Stimulated activated naive CD8-positive, alpha-beta T cell treated with anti-CD3 and anti-CD28 coated beads, Interleukin-15, Interleukin-2, amounts not matched to agents 100 U/mL and 50 U/mL, for 24 hours (primary cell): ENCODE results near the gene PYGM.

Experiments
- ATAC-seq: fragments of 150-1000 bp; cut with Tn5 transposase; one replicate; pipeline ENCODE4 v1.10.0; 2021
- DNase-seq: peaks from one replicate; pipeline ENCODE4 v3.0.0; 2021

Gene PYGM

DNA sequence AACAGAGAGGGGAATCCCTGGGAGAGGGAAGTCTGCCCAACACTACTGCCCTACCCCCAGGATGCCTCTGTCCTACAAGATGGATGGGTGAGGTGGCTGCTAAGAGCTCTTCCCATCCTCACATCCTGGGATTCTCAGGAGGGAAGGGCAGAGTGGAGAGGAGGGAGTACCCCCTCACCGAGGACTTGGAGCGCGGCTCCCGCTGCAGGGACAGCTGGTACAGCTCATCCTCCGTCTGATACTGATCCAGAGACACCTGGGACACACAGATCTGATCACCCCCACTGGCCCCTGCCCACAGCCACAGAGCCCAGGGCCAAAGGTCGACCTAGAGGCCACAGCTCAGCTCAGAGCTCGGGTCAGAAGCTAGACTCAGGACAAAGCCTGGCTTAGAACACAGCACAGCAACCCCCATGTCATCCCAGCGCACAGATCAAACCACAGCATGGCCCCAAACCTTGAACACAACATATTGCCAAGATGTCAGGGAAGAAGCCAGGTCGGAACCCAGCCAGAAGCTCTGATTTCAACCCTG, 24.0 kb downstream of the PYGM start:
- no peak for DNase-seq
- no peak for ATAC-seq

DNA sequence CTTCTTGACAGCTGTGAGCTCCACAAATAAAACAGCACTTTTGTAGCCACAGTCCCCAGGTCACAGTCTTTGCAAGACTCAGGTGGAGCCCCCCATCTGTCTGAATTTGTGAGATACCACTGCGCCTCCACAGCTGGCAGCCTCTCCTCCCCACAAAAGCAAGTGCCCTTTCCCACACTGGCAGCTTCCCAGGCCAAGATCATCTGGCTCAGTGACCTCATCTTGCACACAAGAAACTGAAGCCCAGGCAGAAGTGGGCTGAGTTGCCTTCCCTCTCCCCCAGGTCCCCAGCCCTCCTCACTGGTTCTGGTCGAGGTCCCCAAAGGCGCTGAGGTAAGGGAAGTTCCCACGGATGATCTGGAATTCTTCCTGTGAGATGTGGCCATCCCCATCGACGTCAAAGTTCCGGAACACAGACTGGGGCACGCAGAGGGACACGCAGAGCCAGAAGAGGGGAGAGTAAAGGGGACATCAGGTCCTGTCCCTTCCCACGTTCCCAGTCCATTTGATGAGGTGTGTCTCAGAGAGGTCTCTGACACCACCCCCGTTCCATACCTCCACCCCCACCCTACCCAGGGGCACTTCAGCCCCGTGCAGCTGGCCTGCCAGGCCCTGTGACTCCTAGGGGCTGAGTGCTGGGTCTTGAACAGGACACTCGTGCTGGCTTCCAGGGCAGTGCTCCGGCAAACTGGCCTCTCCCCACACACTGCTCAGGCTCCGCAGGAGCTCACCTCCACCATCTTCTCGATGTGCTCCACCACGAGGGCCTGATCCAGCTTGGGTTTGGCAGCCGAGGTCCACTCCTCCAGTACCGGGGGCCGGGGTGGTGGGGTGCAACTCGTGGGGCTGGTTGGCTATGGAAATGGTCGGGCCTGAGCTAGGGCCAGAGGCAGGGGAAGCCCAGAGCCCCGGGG, 24.7 kb downstream of the PYGM start:
- ATAC-seq, result peak; percentile 15

DNA sequence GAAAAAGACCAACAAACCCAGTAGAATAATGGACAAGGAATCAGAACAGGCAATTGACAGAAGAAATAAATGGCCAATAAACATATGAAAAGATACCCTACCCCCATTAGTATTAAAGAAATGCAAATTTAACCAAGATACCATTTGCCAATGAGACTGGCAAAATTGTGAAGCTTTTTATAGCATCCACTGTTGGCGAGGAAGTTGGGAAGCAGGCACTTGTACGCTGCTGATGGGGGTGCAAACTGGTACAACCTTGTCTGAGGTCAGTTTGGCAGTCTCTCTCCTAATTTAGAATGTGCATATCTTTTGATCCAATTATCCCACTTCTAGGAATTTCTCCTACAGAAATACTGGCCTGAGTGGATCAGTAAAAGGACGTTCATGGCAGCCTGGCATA, 28.2 kb downstream of the PYGM start:
- DNase-seq (no peak), ATAC-seq (no peak)

More for the DNA sequence above, 24.7 kb downstream of the PYGM start:
- no peak for DNase-seq

DNA sequence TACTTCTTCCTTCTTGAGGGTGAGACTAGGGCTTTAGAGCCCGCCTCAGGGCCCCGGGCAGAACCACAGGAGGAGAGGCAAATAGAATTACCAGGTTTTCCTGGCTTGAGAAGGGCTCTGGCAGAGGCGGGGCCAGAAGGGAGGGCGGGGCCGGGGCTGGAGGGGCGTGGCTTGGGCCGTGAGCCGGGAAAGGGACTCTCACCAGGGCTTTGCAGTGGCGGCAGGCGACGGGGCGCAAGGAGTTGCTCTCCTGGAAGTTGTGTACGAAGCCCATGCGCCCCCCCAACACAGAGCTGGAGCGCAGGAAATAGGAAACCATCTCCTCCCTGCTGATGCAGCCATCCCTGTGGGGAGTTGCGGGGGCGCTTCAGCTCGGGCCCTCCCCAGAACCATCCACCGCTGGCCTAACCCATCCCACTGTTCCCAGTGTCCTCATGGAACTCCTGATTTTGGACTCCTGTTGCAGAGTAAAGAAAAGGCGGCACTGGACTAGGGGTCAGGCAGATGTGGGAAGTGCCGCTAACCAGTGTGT, 29.9 kb downstream of the PYGM start:
- ATAC-seq (no peak), DNase-seq (peak; percentile 39)

DNA sequence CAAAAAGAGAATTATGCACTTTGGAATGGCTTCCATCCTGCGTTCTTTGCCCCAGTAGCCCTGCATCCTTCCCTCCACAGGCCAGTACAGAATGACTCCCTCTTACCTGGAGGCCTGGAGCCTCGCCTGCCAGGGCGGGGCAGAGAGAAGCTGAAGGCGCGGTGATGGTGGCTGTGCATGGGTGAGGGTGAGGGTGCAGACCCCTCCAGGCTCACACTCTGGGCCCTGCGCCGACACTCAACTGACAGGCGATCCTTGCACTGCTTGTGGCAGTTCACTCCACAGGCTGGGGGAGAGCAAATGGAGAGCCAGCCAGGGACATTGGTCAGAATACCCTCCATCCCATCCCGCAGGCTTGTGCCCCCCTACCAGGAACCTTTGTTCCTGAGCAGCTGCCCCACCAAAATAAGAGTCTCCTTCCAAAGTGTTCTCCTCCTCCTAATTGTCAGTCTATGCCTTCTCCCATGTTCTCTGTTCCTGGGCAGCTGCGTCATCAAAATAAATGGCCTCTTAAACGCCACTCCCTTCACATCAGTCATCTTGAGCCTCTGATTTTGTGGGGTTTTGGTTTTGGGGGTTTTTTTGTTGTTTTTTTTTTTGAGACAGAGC, 30.9 kb downstream of the PYGM start:
- DNase-seq, result no peak
- no peak for ATAC-seq

DNA sequence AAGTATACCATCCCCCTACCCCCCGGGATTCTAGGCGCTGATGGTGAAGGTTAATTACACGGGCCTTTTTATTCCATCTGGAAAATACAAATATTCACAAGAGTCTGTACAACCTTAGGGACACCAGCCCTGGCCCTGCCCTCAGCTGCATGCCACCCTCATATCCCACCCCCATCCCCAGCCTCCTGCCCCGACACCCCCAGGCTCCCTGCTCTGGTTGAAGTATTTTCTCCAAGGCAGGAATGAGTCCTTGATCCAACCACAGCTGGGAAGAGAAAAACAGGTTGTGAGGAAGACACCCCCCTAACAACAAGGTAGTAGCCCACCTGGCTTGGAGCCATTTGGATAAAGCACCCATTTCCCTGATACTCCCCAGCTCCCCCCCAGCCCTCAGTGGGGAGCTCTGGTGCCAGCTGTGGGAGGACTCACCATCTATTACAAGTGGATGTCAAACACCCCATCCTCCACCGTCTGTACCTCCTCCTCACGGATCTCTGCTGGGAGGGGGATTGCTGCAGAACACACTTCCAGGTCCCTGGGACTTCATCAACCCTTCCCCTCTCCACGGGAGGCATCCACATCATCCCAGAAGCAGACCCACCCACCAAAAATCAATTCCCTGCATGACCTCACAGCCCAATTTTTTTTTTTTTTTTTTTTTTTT, 32.8 kb downstream of the PYGM start:
- ATAC-seq (no peak), DNase-seq (no peak)

DNA sequence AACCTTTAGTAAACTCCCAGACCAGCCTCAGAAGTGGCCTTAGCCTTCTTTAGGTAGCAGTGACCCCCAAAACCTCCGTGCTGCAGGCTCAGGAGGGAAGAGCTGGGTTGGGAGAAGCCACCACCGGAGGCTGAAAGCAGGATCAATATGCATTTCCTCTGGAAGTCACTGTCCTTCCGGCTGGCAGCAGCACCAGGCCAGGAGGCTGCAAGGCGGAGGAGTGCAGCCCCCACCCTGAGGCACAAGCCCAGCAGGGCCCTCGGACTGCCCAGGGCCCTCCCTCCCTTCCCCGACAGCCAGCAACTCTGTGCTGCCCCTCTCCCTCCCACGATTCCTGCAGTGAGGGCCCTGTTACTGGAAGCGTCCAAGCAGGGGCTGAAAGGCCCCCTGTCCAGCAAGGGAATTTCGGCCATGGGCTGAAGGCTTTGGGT, 33.5 kb downstream of the PYGM start:
- DNase-seq (no peak), ATAC-seq (no peak)

DNA sequence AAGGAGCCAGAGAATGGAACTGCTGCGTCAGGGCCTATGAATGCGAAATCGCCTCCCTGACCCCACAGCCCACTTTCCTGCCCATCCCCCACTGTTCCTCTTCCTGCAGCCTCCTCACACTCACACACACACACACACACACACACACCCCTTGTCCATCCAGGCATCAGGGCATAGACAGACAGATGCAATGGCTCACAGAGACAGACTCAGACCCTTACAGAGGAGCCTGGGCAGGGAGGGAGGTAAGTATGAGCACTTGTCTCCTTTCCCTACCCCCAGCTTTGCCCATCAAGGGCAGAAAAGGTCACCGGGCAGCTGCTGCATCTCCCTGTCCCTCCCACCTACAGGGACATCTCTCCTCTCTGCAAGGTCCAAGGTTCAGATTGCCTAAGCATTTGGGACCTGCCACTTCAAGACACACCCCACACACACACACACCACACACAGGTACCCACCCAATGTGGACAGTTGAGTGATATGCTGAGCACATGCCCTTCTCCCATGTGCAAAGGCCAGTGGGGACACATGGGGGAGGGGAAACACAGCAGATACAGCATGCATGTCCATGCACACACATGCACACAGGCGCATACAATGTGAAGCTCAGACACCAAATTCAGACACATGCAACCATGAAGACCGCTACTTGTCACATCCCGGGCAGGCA, 34.8 kb downstream of the PYGM start:
- DNase-seq (no peak), ATAC-seq (no peak)

DNA sequence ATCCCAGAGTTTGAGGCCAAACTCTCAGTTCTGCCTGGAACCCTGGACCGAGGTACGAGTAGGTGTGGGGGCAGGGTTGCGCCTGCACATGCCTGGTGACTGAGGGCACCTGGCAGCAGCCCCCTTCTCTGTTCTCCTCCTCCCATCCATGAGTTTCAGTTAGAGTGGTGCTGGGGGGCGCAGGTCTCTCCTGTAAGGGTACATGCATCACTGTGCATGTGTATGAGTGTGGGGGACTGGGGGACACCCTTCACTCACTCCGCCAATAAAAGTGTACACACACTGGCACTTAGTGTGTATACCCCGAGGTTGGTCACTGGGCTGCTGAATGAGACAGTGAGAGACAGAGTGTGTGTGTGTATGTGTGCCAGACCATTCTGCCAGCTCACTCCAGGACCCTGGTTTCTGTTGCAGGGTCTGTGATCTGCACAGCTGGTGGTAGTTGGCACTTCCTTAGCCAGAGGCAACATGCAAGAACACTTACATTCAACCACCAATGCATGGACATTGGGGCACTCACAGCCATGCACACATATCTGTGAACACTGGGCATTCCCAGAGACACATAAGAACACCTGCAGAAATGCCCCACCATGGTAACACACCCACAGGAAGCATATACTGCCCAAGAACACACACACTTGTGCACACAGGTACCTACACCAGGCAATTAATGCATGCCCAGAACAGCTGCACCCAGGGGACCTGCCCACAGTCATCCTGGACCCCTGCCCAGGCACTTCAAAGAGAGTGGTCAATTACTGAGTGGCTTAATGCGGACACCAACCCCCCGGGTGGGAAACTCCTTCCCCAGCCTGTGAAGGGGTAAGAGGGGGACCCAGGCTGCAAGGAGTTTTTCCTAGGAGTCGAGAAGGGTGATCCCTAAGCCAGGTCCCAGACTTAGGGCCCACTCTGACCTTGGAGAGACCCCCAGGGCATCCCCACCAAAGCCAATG, 35.6 kb downstream of the PYGM start:
- ATAC-seq (no peak), DNase-seq (no peak)

DNA sequence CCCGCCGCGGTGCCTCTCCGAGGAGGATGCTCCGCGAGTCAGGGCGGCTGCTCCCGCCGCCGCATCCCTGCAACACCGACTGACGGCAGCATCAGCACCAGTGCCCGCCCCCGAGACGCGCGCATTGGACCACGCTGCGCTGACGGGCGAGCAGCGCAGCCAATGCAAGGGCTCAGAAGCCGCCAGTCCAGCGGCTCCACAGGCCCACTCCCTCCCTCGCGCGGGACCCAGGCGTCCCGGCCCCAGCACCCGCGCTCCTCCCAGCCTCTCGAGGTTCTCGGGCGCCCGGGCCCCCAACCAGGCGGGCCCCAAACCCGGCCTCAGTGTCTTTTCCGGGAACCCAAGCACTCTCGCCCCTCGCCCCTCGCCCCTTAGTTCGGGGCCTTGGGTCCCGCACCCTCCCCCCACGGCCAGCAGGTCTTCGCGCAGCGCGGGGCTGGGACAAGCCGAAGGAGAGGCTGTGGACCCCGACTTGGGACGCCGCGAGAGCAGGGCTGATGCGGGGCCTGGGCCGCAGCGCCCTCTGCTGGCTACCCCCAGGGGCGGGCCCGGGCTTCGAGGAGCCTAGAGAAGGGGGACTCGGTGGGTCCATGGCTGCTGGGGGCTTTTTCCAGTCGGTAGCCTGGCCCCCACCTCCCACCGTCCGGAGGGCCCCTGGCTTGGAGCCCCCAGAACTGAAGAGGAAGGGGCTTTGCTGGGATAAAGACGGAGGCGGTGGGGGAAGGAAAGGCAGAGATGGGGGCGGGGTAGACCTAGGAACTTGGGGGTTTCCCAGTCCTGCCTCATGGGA, 36.5 kb downstream of the PYGM start, which contains the start of gene NRXN2:
Gene NRXN2, minus strand, starts transcription at position 81 of the 790 bp plus-strand sequence. CDS start 9,498 bp downstream, outside the sequence.
- DNase-seq (peak; percentile 89), ATAC-seq (peak; percentile 96)

DNA sequence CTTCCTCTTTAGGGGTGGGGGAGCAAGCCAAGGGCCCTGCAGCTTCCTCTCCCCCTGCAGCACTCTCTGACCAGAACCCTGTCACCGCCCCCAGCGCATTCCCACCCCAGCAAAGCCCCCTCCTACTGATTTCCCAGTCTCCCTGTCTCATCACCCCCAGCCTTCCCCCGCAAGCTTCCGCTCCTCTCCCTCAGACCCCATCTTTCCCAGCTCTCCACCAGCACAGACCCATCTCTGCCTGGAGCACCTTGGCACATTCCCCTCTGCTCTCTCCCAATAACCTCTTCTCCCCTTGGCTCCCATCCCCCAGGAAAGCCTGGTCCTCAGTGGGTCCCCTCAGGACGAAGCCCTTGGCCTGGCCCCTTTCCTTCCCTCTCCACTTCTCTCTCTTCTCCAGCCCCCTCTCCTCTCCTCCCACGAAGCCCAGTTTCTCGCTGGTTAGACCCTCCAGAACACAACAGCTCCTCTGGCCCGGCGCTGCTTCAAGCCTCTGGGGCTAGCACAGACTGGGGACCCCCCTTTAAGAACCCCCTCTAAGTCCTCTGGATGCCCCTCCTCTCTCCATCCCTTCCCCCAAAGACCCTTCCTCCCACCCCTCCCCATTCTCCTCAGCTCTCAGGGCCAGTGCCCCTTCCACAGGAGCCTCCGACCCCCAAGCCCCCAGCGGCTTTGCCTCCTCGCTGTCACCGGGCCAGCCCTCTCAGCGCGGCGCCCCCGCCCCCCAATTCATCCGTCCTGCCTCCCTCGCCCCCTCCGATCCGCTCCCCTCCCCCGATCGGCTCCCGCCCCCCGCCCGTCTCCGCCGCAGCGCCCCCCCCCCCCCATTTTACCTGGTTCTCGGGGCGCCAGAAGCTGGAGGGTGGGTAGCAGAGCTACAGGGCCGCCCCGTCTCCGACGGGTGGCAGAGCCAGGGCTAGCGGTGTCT, 37.4 kb downstream of the PYGM start:
- DNase-seq, result no peak
- ATAC-seq, result no peak

DNA sequence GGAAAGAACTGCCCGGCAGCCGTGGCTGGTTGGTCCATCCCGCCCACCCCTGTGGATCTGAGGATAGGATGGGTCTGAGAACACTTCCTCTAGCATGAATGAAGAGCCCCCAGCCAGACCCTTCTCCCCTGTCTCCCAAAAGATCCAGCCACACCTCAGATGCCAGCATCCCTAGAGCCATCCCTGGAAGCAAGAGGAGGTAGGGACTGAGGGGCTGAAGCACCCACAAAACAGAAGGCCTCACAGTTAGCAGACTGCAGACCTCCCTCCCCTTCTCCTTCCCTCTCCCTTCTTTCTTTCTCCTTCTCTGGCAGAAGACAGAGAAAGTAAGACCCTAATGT, 38.4 kb downstream of the PYGM start:
- ATAC-seq (no peak), DNase-seq (no peak)

DNA sequence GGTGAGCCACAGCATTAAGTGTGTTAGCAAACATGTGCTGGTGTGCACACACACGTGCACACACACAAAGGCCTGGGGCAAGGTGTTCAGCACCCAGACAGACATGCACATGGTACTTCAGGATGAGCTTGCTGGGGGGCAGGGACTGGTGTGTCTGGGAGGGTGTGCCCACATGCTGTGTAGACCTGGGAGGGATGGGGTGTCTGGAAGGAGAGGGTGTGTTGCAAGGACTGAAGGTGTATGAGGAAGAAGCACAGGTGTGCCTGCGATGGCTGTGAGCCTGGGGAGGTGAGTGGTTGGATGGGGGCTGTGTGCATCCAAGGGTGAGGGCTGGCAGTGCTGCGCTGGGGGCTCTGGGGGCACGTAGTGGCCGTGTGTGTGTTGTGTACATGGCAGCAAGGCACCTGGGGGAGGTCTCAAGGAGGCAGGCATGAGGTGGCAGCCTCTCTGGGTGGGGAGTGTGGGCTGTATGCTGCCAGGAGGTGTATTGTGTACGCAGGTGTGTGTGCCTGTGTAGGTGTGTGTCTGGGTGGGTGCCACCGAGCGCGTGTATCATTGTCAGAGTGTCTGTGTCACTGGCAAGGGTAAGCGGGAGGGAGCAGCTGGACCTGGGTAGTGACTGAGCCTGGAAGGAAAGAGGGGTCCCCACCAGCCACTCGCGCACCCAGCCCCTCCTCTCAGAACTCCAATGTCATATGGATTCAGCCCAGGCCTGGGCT, 39.0 kb downstream of the PYGM start:
- ATAC-seq (no peak), DNase-seq (no peak)

DNA sequence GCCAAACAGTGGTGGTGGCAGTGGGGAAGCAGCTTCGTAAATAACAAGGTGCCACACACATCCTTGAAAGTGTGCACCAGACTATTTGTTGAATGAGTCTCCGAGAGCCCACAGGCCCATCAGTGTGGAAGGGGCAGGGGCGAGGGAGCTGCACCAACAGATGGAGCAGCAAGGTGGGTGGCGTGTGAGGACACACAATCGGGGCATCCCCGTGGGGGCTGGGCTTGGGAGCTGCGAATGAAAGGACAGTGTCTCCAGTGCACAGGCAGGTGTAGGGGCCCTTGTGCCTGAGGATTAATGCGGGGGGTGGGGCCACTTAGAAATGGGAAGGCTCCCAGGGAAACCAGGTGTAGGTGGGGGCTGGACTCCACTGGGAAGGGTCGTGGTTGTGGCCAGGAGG, 39.6 kb downstream of the PYGM start:
- ATAC-seq, result no peak
- DNase-seq, result no peak

DNA sequence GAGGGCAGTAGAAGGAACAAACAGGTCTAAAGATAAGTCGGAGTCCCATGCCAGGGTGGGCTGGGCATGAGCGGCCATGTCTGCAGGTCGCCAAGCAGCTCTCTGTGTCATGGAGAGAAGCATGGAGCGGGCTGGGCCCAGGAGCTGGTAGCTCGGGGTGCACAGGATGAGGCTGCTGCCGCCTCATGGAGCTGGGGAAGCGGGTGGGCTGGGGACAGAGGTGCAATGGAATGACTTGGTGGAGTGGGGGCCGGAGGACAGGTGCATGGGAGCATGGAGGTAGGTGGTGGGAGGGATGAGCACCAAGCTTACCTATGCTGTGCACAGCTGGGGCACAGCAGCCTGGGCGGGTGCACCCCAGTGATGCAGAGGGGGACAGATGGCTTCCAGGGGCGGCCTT, 40.4 kb downstream of the PYGM start:
- DNase-seq (no peak), ATAC-seq (no peak)

DNA sequence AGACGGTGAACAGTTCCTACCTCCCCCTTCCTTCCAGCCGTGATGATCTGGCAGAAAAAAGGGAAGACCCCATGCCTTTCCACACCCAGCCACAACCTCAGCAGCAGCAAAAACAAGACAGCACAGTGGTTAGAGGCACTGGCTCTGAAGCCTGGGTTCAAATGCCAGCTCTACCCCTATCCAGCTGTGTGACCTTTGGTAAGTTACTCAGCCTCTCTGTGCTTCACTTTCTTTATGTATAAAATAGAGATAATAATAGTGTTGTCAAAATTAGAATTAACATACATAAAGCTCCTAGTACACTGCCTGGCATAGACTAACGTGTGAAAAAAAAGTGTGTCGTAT, 41.0 kb downstream of the PYGM start:
- no peak for DNase-seq
- no peak for ATAC-seq

DNA sequence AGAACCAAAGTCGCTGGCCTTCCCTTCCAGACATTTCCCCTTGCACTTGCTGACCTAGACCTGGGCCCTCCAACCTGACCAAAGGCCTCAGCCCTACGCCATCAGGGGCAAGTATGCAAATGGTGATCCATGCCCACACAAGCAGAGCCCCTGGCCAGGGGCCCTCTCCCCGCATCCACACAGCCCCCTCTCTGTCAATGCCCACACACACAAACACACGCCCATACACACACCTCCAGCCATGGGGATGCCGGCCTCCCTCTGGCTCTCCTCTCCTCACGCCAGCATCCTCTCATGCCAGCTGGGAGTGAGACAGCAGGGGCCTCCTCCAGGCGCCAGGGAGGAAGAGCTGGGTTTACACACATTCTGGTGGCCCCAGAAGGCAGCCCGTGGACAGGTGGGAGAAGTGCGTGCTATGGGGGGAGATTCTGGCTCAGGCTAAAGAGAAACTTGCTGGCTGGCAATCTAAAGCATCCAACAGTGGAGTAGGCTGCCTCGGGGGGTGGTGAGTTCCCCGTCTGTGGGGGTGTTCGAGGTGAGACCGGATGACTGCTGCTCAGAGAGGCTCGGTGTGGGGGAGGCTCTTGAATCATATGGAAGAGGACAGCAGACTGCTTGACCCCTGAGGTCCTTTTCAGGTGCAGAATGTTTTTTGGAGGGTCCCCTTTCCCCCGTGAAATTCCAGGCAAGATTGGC, 41.5 kb downstream of the PYGM start:
- ATAC-seq (no peak), DNase-seq (no peak)

DNA sequence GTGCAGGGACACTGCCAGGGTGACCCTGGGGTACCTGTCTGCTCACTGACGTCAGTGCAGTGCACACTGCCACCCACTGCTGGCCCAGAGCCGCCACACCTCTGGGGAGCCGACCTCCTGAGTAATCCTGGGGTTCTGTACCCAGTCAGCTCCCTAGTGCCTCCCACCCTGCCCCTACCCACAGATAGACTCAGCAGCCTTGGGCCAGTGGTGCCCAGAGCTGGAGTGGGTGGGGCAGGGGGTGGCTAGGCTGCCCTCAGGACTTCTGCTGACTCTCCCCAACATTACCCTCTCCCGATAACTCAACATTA, 42.6 kb downstream of the PYGM start:
- DNase-seq (no peak), ATAC-seq (no peak)
